Body of pancreas (tissue), 4 donors: ENCODE measurements around the gene TDO2. TPM values are rescaled to one million over a fixed set of nuclear protein-coding genes. Genes with fewer than 3 reads are reported as not detected.

Experiments
- ATAC-seq: fragments of 150-250 bp; one replicate; pipeline ENCODE4 v1.9.1; 2016
- DNase-seq, 4 donors: peaks; one replicate each; pipeline ENCODE4 v3.0.0-alpha.2; 2019
- H3K27ac ChIP-seq, 4 donors: fragments of 200-600 bp; sonication (generic); 1 replicate in 3 of 4; 2 replicates in 1 of 4; pipeline versions ENCODE4 v1.5.1 to v1.6.1; 2016 to 2019; ENCODE audit warnings: mild to moderate bottlenecking in 1 of 4, mixed read lengths in 1 of 4, moderate library complexity in 1 of 4
- H3K27me3 ChIP-seq, 2 donors: fragments of 200-600 bp; sonication (generic); one replicate each; pipeline ENCODE4 v1.6.0; 2016; ENCODE audit warnings: mild to moderate bottlenecking in 1 of 2
- H3K36me3 ChIP-seq, 2 donors: fragments of 200-600 bp; sonication (generic); replicated peaks in 1 of 2; 2 replicates each; pipeline ENCODE4 v1.5.1; 2016; ENCODE audit warnings: low read depth in 2 of 2; ENCODE audit not compliant: insufficient read depth in 1 of 2
- H3K4me1 ChIP-seq: fragments of 200-600 bp; sonication (generic); one replicate; pipeline ENCODE4 v1.6.0; 2016
- H3K4me3 ChIP-seq, 2 donors: fragments of 200-600 bp; sonication (generic); 1 replicate in 1 of 2; 2 replicates in 1 of 2; pipeline ENCODE4 v1.5.1; 2016 to 2019
- H3K9me3 ChIP-seq, 3 donors: fragments of 200-600 bp; sonication (generic); 1 replicate in 2 of 3; 2 replicates in 1 of 3; pipeline ENCODE4 v1.5.1; 2016
- CTCF ChIP-seq, 7 experiments: fragments of 450-650 bp in 4 of 7; fragments of 200-600 bp in 3 of 7; sonication (generic) in 3 of 7; IDR thresholded peaks; one replicate each; pipeline ENCODE4 v1.5.1; 2016 to 2019; ENCODE audit warnings: antibody characterized with exemption in 7 of 7
- POLR2A ChIP-seq, 3 donors: fragments of 450-650 bp; IDR thresholded peaks; one replicate each; pipeline ENCODE4 v1.6.1; 2016; ENCODE audit warnings: antibody characterized with exemption in 3 of 3, mild to moderate bottlenecking in 2 of 3
- WGBS, 2 donors: methylation state at CpG; one replicate each; pipeline ENCODE4 v1.1.5; 2017; 5-methylcytosine and 5-hydroxymethylcytosine counted together
- intact Hi-C: fragments of 100-400 bp; cut with DNase I; formaldehyde crosslinking; loops from one replicate; pipeline ENCODE4 v1.15.1; 2023
- total RNA-seq, 2 donors: library from RNA; depleted of rRNA; stranded (reverse); fragments of >200 nt; gene quantifications; one replicate each; pipeline ENCODE4 v1.1.0, GENCODE V29; 2016

Gene TDO2
- total RNA-seq, 2 donors from 2014 or later: 0.26 TPM; not detected in 1

- no peak overlapping the region for H3K4me3 ChIP-seq
- no peaks in the 10 kb centered on the region for H3K27me3 ChIP-seq
- no peaks in the 10 kb centered on the region for H3K9me3 ChIP-seq
- TF ChIP-seq POLR2A (IDR thresholded peaks at IDR 0.05): no peak
- TF ChIP-seq CTCF (IDR thresholded peaks at IDR 0.05): no peak
- WGBS, 2 donors: 79 to 82% methylated on average over 3 to 4 of the region's 4 CpGs
- peaks cover 6% of the 10 kb centered on the region for H3K4me1 ChIP-seq
- no peak overlapping the region for H3K27ac ChIP-seq
- intact Hi-C loops: no loop called here
- DNase-seq (no peak), ATAC-seq (no peak)
- H3K36me3 ChIP-seq: no peaks in the 10 kb centered on the region
These were observed 25.5 kb upstream of the TDO2 start for GRCh38 chr4:155877971-155878370.

DNA sequence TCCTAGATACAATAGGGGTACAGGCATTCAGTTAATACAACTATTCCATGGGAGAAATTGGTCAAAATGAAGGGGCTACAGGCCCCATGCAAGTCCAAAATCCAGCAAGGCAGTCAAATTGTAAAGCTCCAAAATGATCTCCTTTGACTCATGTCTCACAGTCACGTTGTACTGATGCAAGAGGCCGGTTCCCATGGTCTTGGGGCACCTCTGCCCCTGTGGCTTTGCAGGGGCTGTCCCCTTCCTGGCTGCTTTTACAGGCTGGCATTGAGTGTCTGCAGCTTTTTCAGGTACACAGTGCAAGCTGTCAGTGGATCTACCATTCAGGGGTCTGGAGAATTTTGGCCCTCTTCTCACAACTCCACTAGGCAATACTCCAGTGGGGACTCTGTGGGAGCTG is 24.9 kb upstream of the TDO2 start:
- intact Hi-C loops: no loop called here
- WGBS, 2 donors: 26 to 33% methylated on average over 2 of the region's 2 CpGs
- H3K4me1 ChIP-seq: peaks cover 6% of the 10 kb centered on the region
- no peak overlapping the region for H3K27ac ChIP-seq
- H3K4me3 ChIP-seq: no peak overlapping the region
- TF ChIP-seq POLR2A (IDR thresholded peaks at IDR 0.05) (no peak), CTCF (IDR thresholded peaks at IDR 0.05) (no peak)
- H3K9me3 ChIP-seq: no peaks in the 10 kb centered on the region
- no peaks in the 10 kb centered on the region for H3K36me3 ChIP-seq
- DNase-seq (no peak), ATAC-seq (no peak)
- H3K27me3 ChIP-seq: no peaks in the 10 kb centered on the region

DNA sequence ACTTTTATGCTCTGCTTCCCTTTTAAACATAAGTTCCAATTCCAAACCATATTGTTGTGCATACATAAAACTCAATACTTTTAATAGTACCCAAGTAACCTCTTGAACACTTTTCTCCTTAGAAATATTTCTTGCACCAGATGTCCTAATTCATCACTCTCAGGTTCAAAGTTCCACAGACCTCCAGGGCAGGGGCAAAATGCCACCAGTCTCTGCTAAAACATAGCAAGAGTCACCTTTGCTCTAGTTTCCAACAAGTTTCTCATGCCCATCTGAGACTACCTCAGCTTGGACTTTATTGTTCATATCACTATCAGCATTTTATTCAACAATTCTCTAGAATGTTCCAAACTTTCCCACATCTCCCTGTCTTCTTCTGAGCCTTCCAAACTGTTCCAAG is 23.7 kb upstream of the TDO2 start:
- no peak for TF ChIP-seq POLR2A (IDR thresholded peaks at IDR 0.05)
- no peak for TF ChIP-seq CTCF (IDR thresholded peaks at IDR 0.05)
- DNase-seq (no peak), ATAC-seq (no peak)
- H3K4me1 ChIP-seq: peaks cover 6% of the 10 kb centered on the region
- H3K4me3 ChIP-seq: no peak overlapping the region
- intact Hi-C loops: no loop called here
- H3K27me3 ChIP-seq: no peaks in the 10 kb centered on the region
- H3K36me3 ChIP-seq: no peaks in the 10 kb centered on the region
- no peak overlapping the region for H3K27ac ChIP-seq
- H3K9me3 ChIP-seq: no peaks in the 10 kb centered on the region

GRCh38 chr4:155881555-155881954 is 21.9 kb upstream of the TDO2 start:
- H3K9me3 ChIP-seq: no peaks in the 10 kb centered on the region
- DNase-seq (peak in 2 of 4 donors; percentile 13 to 54), ATAC-seq (peak; percentile 96)
- no peaks in the 10 kb centered on the region for H3K36me3 ChIP-seq
- H3K27ac ChIP-seq: peak overlapping the region in 3 of 4 donors; percentile 52 to 76 (median 69)
- TF ChIP-seq CTCF (IDR thresholded peaks at IDR 0.05) (no peak), POLR2A (IDR thresholded peaks at IDR 0.05) (no peak)
- H3K4me1 ChIP-seq: peaks cover 6% of the 10 kb centered on the region
- intact Hi-C loops: no loop called here
- H3K4me3 ChIP-seq: no peak overlapping the region
- H3K27me3 ChIP-seq: no peaks in the 10 kb centered on the region
- 10 to 23% methylated on average over 1 of the region's 1 CpG for WGBS, 2 donors

DNA sequence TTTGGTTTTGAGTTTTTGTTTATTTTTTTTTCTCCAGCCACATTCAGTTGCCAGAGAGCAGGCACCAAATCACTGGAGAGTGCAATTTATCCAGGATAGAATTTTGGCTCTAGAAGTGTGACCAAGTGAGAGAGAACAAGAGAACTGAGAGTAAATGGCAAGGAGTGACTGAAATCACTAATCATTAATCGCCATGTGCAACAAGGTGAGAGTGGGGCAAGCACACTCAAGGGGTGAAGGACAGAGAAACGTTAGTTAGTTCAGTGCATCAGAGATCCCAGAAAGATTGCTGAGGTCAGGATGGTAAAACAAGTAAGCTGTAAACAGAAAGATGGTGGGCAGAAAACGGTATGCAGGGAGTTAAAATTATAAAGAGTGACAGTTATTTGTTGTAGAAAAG is 19.6 kb upstream of the TDO2 start:
- H3K4me1 ChIP-seq: peaks cover 8% of the 10 kb centered on the region
- TF ChIP-seq POLR2A (IDR thresholded peaks at IDR 0.05): no peak
- no peak for TF ChIP-seq CTCF (IDR thresholded peaks at IDR 0.05)
- H3K9me3 ChIP-seq: no peaks in the 10 kb centered on the region
- H3K27ac ChIP-seq: no peak overlapping the region
- H3K27me3 ChIP-seq: no peaks in the 10 kb centered on the region
- no peak for ATAC-seq
- H3K36me3 ChIP-seq: no peaks in the 10 kb centered on the region
- intact Hi-C loops: no loop called here
- WGBS, 2 donors: 50 to 61% methylated on average over 3 of the region's 3 CpGs
- no peak for DNase-seq
- H3K4me3 ChIP-seq: no peak overlapping the region
